Mammary epithelial cell (primary cell): Measurements from ENCODE around the gene RPTOR.
"Not testable (repeated sequence)": the region's sequence is repeated elsewhere in the genome, so short reads cannot be mapped to it uniquely, and the experiment has no call there.

Source experiments
- CTCF ChIP-seq, 2 donors: IDR thresholded peaks in 1 of 2; conservative IDR thresholded peaks in 1 of 2; 2 replicates each; pipeline ENCODE4 v1.5.1; 2011 to 2012; ENCODE audit warnings: inconsistent platforms in 2 of 2, low read length in 2 of 2, mild to moderate bottlenecking in 2 of 2, control low read depth in 1 of 2, low read depth in 1 of 2; ENCODE audit not compliant: insufficient read depth in 1 of 2; ENCODE audit errors: extremely low read depth in 1 of 2
- EZH2 ChIP-seq: IDR thresholded peaks from 2 replicates; pipeline ENCODE4 v1.6.1; 2012; ENCODE audit warnings: low read length, inconsistent platforms, borderline replicate concordance

GRCh38 chr17:80507177-80507576 is 37.5 kb upstream of the RPTOR start:
- not testable (repeated sequence) for TF ChIP-seq CTCF (conservative IDR thresholded peaks at IDR 0.05 in 1 of 2, IDR thresholded peaks at IDR 0.05 in 1 of 2; ENCODE audit: extremely low read depth in 1 of 2, insufficient read depth in 1 of 2, low read depth in 1 of 2, low read length in 2 of 2); EZH2
